NT2/D1 (cell line): ENCODE measurements around the gene AHRR.

Experiments used
- SUZ12 ChIP-seq: IDR thresholded peaks from 2 replicates; pipeline ENCODE4 v1.6.1; 2011; ENCODE audit not compliant: insufficient read length, insufficient read depth; ENCODE audit errors: extremely low read depth
- YY1 ChIP-seq: IDR thresholded peaks from 2 replicates; pipeline ENCODE4 v1.6.1; 2011; ENCODE audit not compliant: insufficient read length, insufficient read depth
- ZNF274 ChIP-seq: IDR thresholded peaks from 2 replicates; pipeline ENCODE4 v1.6.1; 2011; ENCODE audit warnings: mild to moderate bottlenecking, low read depth, low read length

DNA sequence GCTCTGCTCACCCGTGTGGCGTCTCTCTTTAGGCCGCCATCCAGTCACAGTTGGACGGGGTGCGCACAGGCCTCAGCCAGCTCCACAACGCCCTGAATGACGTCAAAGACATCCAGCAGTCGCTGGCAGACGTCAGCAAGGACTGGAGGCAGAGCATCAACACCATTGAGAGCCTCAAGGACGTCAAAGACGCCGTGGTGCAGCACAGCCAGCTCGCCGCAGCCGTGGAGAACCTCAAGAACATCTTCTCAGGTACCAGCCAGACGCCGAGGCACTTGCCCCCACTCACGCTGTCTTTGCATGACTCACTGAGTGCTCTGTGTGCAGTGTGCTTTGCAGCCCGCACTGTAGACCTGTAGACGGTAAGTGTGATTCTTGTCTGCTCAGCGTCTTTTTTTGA is 126.0 kb downstream of the AHRR start:
- TF ChIP-seq ZNF274 = no peak
- TF ChIP-seq YY1 = no peak
- no peak for TF ChIP-seq SUZ12
